Liver (tissue), 9 donors: ENCODE data around the gene HSD17B1. TPM values are rescaled to one million over a fixed set of nuclear protein-coding genes. Genes with fewer than 3 reads are reported as not detected.
A peak's percentile ranks its signal among the peaks of the same experiment; 100 is the strongest.

Experiments used
- DNase-seq: peaks from one replicate; pipeline ENCODE4 v3.0.0-alpha.2; 2017; ENCODE audit warnings: low spot score
- H3K27ac ChIP-seq, 2 donors: one replicate each; pipeline ENCODE4 v1.7.0; 2013; ENCODE audit warnings: inconsistent platforms in 2 of 2, low read length in 2 of 2, control low read depth in 1 of 2, low read depth in 1 of 2, mild to moderate bottlenecking in 1 of 2
- H3K27me3 ChIP-seq, 4 donors: one replicate each; pipeline versions ENCODE4 v1.6.1 to v1.7.0; 2013; ENCODE audit warnings: low read length in 3 of 4, inconsistent platforms in 1 of 4, mild to moderate bottlenecking in 1 of 4, moderate library complexity in 1 of 4; ENCODE audit not compliant: control insufficient read depth in 4 of 4, insufficient read depth in 4 of 4
- H3K36me3 ChIP-seq, 4 donors: one replicate each; pipeline versions ENCODE4 v1.6.1 to v1.7.0; 2013; ENCODE audit warnings: low read length in 3 of 4, mild to moderate bottlenecking in 3 of 4, low read depth in 1 of 4, moderate library complexity in 1 of 4; ENCODE audit not compliant: control insufficient read depth in 4 of 4, insufficient read depth in 3 of 4
- H3K4me1 ChIP-seq, 4 donors: one replicate each; pipeline versions ENCODE4 v1.6.1 to v1.7.0; 2013; ENCODE audit warnings: low read length in 3 of 4, mild to moderate bottlenecking in 3 of 4, moderate library complexity in 1 of 4; ENCODE audit not compliant: control insufficient read depth in 4 of 4, insufficient read depth in 4 of 4
- H3K4me3 ChIP-seq, 3 donors: one replicate each; pipeline versions ENCODE4 v1.6.1 to v1.7.0; 2013; ENCODE audit warnings: low read length in 3 of 3, control low read depth in 1 of 3, low read depth in 1 of 3, mild to moderate bottlenecking in 1 of 3
- H3K9ac ChIP-seq, 2 donors: one replicate each; pipeline ENCODE4 v1.7.0; 2013; ENCODE audit warnings: low read length in 2 of 2, mild to moderate bottlenecking in 2 of 2, moderate library complexity in 2 of 2, control low read depth in 1 of 2, low read depth in 1 of 2
- H3K9me3 ChIP-seq, 4 donors: one replicate each; pipeline versions ENCODE4 v1.6.1 to v1.7.0; 2013; ENCODE audit warnings: low read length in 3 of 4; ENCODE audit not compliant: control insufficient read depth in 4 of 4
- EGR1 ChIP-seq, 2 donors: IDR thresholded peaks; 2 replicates each; pipeline ENCODE4 v1.6.1; 2016 to 2018; ENCODE audit warnings: antibody characterized with exemption in 2 of 2, low read depth in 2 of 2
- FOXA1 ChIP-seq: IDR thresholded peaks from 2 replicates; pipeline ENCODE4 v1.6.1; 2016; ENCODE audit warnings: antibody characterized with exemption
- FOXA2 ChIP-seq: IDR thresholded peaks from 2 replicates; pipeline ENCODE4 v1.6.1; 2016; ENCODE audit warnings: antibody characterized with exemption
- GABPA ChIP-seq, 2 donors: IDR thresholded peaks in 1 of 2; conservative IDR thresholded peaks in 1 of 2; 2 replicates each; pipeline ENCODE4 v1.6.1; 2016; ENCODE audit warnings: antibody characterized with exemption in 2 of 2, mild to moderate bottlenecking in 1 of 2, moderate library complexity in 1 of 2
- HNF4A ChIP-seq, 2 donors: conservative IDR thresholded peaks; 2 replicates each; pipeline ENCODE4 v1.6.1; 2016; ENCODE audit warnings: antibody characterized with exemption in 2 of 2, mild to moderate bottlenecking in 2 of 2
- HNF4G ChIP-seq: IDR thresholded peaks from 2 replicates; pipeline ENCODE4 v1.6.1; 2016; ENCODE audit warnings: antibody characterized with exemption
- JUND ChIP-seq, 2 donors: IDR thresholded peaks; 2 replicates each; pipeline ENCODE4 v1.6.1; 2016; ENCODE audit warnings: antibody characterized with exemption in 2 of 2
- NR2F2 ChIP-seq: IDR thresholded peaks from 2 replicates; pipeline ENCODE4 v1.6.1; 2016; ENCODE audit warnings: antibody characterized with exemption
- RXRA ChIP-seq, 2 donors: IDR thresholded peaks; 2 replicates each; pipeline ENCODE4 v1.6.1; 2017 to 2018; ENCODE audit warnings: antibody characterized with exemption in 2 of 2, mild to moderate bottlenecking in 1 of 2
- SP1 ChIP-seq: IDR thresholded peaks from 2 replicates; pipeline ENCODE4 v1.6.1; 2018; ENCODE audit warnings: antibody characterized with exemption, mild to moderate bottlenecking
- TAF1 ChIP-seq: conservative IDR thresholded peaks from 2 replicates; pipeline ENCODE4 v1.6.1; 2016; ENCODE audit warnings: antibody characterized with exemption, mild to moderate bottlenecking
- WGBS: extraction: QIAGEN DNeasy Blood & Tissue Kit; methylation state at CpG from one replicate; pipeline ENCODE4 v1.1.7; 2013; 5-methylcytosine and 5-hydroxymethylcytosine counted together
- polyA plus RNA-seq, 2 donors: library from polyadenylated mRNA; stranded (reverse) in 1 of 2; unstranded in 1 of 2; fragments of 200-250 nt in 1 of 2; fragments of >200 nt in 1 of 2; fragmentation: Nextera tagmentation in 1 of 2; extraction: Ambion mirVana in 1 of 2; gene quantifications; one replicate each; pipeline versions ENCODE4 v1.2.1 to v1.2.3, GENCODE V29; 2013 to 2015
- total RNA-seq, 2 donors: library from RNA; depleted of rRNA; stranded (reverse); fragments of >200 nt; gene quantifications; one replicate each; pipeline ENCODE4 v1.2.3, GENCODE V29; 2014
- TF ChIP-seq, protein P1 (sequence below): IDR thresholded peaks from 2 replicates; pipeline ENCODE4 v1.6.1; 2016; ENCODE audit warnings: antibody characterized with exemption, mild to moderate bottlenecking
- TF ChIP-seq, protein P2 (sequence below): IDR thresholded peaks from 2 replicates; pipeline ENCODE4 v1.6.1; 2016; ENCODE audit warnings: antibody characterized with exemption
- TF ChIP-seq, protein P3 (sequence below): IDR thresholded peaks from 2 replicates; pipeline ENCODE4 v1.6.1; 2016; ENCODE audit warnings: antibody characterized with exemption
- TF ChIP-seq, protein P4 (sequence below): fragments of 150-350 bp; IDR thresholded peaks from 2 replicates; pipeline ENCODE4 v1.5.1; 2017; ENCODE audit warnings: improper control_type of control experiment, low read depth, low read length; ENCODE audit not compliant: missing input control
- donor health status: healthy.
- donor health status: healthy.
- donor health status: healthy.
- donor health status: healthy.
- donor health status: healthy.

The HSD17B1 gene
- total and polyA plus RNA-seq, 4 donors: 0.67 to 1.8 (median 1.0) TPM

DNA sequence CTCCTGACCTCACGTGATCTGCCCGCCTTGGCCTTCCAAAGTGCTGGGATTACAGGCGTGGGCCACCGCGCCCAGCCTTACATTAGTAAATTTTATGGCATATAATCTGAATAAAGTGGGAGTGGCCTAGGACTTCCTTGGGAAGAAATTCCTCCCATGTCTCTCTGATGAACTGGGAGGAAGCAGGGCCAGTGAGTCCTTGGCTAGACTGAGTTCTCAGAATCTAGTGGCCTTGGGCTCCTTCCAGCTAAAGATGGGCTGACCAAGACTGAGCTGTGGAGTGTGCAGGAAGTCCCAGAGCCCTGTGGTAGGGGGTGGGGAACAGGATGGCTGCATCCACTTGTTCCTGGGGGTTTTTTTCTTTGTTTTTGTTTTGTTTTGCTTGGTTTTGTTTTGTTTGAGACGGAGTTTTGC lies 26.7 kb upstream of the HSD17B1 start:
- DNase-seq: no peak

DNA sequence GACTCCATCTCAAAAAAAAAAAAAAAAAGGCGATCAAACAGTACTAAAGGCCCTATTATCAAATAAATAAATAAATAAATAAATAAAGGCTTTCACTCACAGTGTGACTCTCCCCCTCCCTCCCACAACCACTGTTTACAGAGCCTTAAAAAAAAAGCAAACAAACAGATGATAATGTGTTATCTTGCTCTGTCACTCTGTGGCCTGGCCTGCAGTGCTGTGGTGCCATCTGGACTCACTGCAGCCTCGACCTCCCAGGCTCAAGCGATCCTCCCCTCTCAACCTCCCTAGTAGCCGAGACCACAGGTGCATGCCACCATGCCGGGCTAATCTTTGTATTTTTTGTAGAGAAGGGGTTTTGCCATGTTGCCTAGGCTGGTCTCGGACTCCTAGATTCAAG lies 24.8 kb upstream of the HSD17B1 start:
- WGBS: 69% methylated on average over 6 of the region's 6 CpGs
- Histone ChIP-seq H3K36me3 (no peaks in the 10 kb centered on the region), H3K4me3 (no peak overlapping the region), H3K4me1 (peaks cover 18 to 45% (median 35%) of the 10 kb centered on the region in 4 donors), H3K9me3 (no peaks in the 10 kb centered on the region), H3K27me3 (no peaks in the 10 kb centered on the region), H3K9ac (no peak overlapping the region), H3K27ac (peak overlapping the region; percentile 9 to 15)
- DNase-seq: no peak
- TF ChIP-seq JUND (IDR thresholded peaks at IDR 0.05): no peak
- peak in 1 of 2 donors; percentile 22 for TF ChIP-seq HNF4A (conservative IDR thresholded peaks at IDR 0.05)

More for the DNA sequence above, 26.7 kb upstream of the HSD17B1 start:
- H3K27me3 ChIP-seq: no peaks in the 10 kb centered on the region
- no peak overlapping the region for H3K9ac ChIP-seq
- H3K27ac ChIP-seq: peak overlapping the region in 1 of 2 donors; percentile 8
- 75% methylated on average over 6 of the region's 6 CpGs for WGBS
- TF ChIP-seq HNF4G (no peak), RXRA (IDR thresholded peaks at IDR 0.05) (peak in 1 of 2 donors; percentile 12)
- no peak overlapping the region for H3K4me3 ChIP-seq
- H3K9me3 ChIP-seq: no peaks in the 10 kb centered on the region
- H3K36me3 ChIP-seq: peaks cover 0 to 3% (median 0%) of the 10 kb centered on the region in 4 donors
- peaks cover 21 to 51% (median 35%) of the 10 kb centered on the region in 4 donors for H3K4me1 ChIP-seq

DNA sequence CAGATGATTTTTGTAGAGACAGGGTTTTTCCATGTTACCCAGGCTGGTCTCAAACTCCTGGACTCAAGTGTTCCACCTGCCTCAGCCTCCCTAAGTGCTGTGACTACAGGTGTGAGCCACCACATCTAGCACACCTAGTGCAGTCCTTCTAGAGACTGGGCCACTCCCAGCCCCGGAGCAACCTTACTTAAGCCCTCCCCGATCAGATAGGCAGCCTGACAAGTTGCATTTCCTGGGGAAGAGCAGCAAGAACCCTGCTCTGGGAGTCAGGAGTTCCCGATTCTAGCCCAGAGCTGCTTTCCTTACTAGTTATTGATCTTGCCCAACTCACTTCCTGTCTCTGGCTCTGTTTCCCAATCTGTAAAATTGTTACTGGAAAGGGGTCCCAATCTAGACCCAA lies 23.7 kb upstream of the HSD17B1 start:
- Histone ChIP-seq H3K36me3 (no peaks in the 10 kb centered on the region), H3K4me1 (peaks cover 18 to 45% (median 34%) of the 10 kb centered on the region in 4 donors), H3K4me3 (no peak overlapping the region), H3K27me3 (no peaks in the 10 kb centered on the region), H3K9ac (no peak overlapping the region), H3K9me3 (no peaks in the 10 kb centered on the region), H3K27ac (peak overlapping the region in 1 of 2 donors; percentile 38)
- no peak for TF ChIP-seq FOXA2
- no peak for TF ChIP-seq NR2F2
- TF ChIP-seq HNF4A (conservative IDR thresholded peaks at IDR 0.05): no peak
- TF ChIP-seq, protein P1, sequence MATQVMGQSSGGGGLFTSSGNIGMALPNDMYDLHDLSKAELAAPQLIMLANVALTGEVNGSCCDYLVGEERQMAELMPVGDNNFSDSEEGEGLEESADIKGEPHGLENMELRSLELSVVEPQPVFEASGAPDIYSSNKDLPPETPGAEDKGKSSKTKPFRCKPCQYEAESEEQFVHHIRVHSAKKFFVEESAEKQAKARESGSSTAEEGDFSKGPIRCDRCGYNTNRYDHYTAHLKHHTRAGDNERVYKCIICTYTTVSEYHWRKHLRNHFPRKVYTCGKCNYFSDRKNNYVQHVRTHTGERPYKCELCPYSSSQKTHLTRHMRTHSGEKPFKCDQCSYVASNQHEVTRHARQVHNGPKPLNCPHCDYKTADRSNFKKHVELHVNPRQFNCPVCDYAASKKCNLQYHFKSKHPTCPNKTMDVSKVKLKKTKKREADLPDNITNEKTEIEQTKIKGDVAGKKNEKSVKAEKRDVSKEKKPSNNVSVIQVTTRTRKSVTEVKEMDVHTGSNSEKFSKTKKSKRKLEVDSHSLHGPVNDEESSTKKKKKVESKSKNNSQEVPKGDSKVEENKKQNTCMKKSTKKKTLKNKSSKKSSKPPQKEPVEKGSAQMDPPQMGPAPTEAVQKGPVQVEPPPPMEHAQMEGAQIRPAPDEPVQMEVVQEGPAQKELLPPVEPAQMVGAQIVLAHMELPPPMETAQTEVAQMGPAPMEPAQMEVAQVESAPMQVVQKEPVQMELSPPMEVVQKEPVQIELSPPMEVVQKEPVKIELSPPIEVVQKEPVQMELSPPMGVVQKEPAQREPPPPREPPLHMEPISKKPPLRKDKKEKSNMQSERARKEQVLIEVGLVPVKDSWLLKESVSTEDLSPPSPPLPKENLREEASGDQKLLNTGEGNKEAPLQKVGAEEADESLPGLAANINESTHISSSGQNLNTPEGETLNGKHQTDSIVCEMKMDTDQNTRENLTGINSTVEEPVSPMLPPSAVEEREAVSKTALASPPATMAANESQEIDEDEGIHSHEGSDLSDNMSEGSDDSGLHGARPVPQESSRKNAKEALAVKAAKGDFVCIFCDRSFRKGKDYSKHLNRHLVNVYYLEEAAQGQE: no peak
- no peak for TF ChIP-seq FOXA1
- TF ChIP-seq RXRA (IDR thresholded peaks at IDR 0.05): no peak
- TF ChIP-seq HNF4G: no peak
- TF ChIP-seq, protein P2, sequence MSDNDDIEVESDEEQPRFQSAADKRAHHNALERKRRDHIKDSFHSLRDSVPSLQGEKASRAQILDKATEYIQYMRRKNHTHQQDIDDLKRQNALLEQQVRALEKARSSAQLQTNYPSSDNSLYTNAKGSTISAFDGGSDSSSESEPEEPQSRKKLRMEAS: no peak
- TF ChIP-seq SP1: no peak
- TF ChIP-seq TAF1: no peak
- TF ChIP-seq, protein P3, sequence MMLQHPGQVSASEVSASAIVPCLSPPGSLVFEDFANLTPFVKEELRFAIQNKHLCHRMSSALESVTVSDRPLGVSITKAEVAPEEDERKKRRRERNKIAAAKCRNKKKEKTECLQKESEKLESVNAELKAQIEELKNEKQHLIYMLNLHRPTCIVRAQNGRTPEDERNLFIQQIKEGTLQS: no peak
- TF ChIP-seq GABPA (IDR thresholded peaks at IDR 0.05 in 1 of 2, conservative IDR thresholded peaks at IDR 0.05 in 1 of 2): no peak
- TF ChIP-seq JUND (IDR thresholded peaks at IDR 0.05): no peak
- TF ChIP-seq, protein P4, sequence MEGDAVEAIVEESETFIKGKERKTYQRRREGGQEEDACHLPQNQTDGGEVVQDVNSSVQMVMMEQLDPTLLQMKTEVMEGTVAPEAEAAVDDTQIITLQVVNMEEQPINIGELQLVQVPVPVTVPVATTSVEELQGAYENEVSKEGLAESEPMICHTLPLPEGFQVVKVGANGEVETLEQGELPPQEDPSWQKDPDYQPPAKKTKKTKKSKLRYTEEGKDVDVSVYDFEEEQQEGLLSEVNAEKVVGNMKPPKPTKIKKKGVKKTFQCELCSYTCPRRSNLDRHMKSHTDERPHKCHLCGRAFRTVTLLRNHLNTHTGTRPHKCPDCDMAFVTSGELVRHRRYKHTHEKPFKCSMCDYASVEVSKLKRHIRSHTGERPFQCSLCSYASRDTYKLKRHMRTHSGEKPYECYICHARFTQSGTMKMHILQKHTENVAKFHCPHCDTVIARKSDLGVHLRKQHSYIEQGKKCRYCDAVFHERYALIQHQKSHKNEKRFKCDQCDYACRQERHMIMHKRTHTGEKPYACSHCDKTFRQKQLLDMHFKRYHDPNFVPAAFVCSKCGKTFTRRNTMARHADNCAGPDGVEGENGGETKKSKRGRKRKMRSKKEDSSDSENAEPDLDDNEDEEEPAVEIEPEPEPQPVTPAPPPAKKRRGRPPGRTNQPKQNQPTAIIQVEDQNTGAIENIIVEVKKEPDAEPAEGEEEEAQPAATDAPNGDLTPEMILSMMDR: no peak
- TF ChIP-seq EGR1 (IDR thresholded peaks at IDR 0.05; ENCODE audit: low read depth in 2 of 2): no peak
- no peak for DNase-seq
- WGBS: 30% methylated on average over 3 of the region's 3 CpGs
